ENCODE measurements around the gene WASHC4.

- no peak for TF ChIP-seq POLR2A (IDR thresholded peaks at IDR 0.05)
- TF ChIP-seq CTCF (IDR thresholded peaks at IDR 0.05), result no peak
Measured at GRCh38 chr12:105067511-105068031, 40.0 kb upstream of the WASHC4 start.
